HL-60 (cell line): Measurements from ENCODE around the gene KCTD4.

ENCODE experiments used
- DNase-seq, 2 experiments: peaks; one replicate each; pipeline ENCODE4 v3.0.0-alpha.2; 2010 to 2020; ENCODE audit warnings: low read depth in 1 of 2, low spot score in 1 of 2
- H3K27ac ChIP-seq: fragments of 250-450 bp; sonication (Bioruptor Pico); replicated peaks from 2 replicates; pipeline ENCODE4 v1.5.1; 2020; ENCODE audit warnings: mild to moderate bottlenecking, moderate library complexity
- H3K27me3 ChIP-seq: fragments of 250-450 bp; sonication (Bioruptor Pico); 2 replicates; pipeline ENCODE4 v1.5.1; 2021; ENCODE audit warnings: mild to moderate bottlenecking, moderate library complexity; ENCODE audit not compliant: insufficient read depth, poor library complexity, severe bottlenecking
- H3K4me3 ChIP-seq: replicated peaks from 2 replicates; pipeline ENCODE4 v1.5.1; 2011; ENCODE audit warnings: mild to moderate bottlenecking, control low read depth, low read length; ENCODE audit not compliant: insufficient read depth
- GABPA ChIP-seq: IDR thresholded peaks from 2 replicates; pipeline ENCODE4 v1.6.1; 2012; ENCODE audit warnings: low read depth
- POLR2AphosphoS5 ChIP-seq: IDR thresholded peaks from 2 replicates; pipeline ENCODE4 v1.6.1; 2012; ENCODE audit warnings: low read depth
- REST ChIP-seq: IDR thresholded peaks from 2 replicates; pipeline ENCODE4 v1.6.1; 2012; ENCODE audit warnings: low read depth; ENCODE audit not compliant: insufficient replicate concordance
- SPI1 ChIP-seq: IDR thresholded peaks from 2 replicates; pipeline ENCODE4 v1.6.1; 2012; ENCODE audit warnings: low read depth, mild to moderate bottlenecking, borderline replicate concordance
- TF ChIP-seq, protein P1 (sequence below): IDR thresholded peaks from one replicate; pipeline ENCODE4 v1.5.1; 2011; ENCODE audit warnings: low read length, control low read depth, inconsistent platforms; ENCODE audit not compliant: insufficient read depth

Gene KCTD4

DNA sequence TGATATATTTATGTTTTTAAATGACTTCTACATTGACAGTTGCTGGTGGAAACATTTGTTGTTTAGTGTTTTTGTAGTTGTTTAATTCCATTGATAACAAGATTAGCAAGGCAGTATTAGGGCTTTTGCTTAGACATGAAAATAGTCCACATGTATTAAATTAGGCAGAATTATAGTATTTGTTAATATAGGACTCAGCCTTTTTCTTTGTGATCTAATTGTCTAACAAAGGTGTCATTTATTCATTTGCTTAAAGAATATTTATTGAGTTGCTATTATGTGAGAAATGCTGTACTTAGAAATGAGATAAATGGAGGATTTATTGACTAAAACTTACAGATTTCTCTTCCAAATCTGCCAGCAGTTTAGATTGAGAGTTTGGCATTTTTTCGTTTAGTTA lies 41.7 kb upstream of the KCTD4 start:
- Histone ChIP-seq H3K27ac (no peak overlapping the region; the same call in 1 of the 2 replicates), H3K4me3 (no peak overlapping the region), H3K27me3 (no peaks in the 10 kb centered on the region)
- TF ChIP-seq SPI1 (no peak), POLR2AphosphoS5 (no peak), REST (no peak)
- DNase-seq = no peak

GRCh38 chr13:45242070-45242469 lies 41.2 kb upstream of the KCTD4 start:
- no peak overlapping the region; the same call in 1 of the 2 replicates for H3K27ac ChIP-seq
- TF ChIP-seq, protein P1, sequence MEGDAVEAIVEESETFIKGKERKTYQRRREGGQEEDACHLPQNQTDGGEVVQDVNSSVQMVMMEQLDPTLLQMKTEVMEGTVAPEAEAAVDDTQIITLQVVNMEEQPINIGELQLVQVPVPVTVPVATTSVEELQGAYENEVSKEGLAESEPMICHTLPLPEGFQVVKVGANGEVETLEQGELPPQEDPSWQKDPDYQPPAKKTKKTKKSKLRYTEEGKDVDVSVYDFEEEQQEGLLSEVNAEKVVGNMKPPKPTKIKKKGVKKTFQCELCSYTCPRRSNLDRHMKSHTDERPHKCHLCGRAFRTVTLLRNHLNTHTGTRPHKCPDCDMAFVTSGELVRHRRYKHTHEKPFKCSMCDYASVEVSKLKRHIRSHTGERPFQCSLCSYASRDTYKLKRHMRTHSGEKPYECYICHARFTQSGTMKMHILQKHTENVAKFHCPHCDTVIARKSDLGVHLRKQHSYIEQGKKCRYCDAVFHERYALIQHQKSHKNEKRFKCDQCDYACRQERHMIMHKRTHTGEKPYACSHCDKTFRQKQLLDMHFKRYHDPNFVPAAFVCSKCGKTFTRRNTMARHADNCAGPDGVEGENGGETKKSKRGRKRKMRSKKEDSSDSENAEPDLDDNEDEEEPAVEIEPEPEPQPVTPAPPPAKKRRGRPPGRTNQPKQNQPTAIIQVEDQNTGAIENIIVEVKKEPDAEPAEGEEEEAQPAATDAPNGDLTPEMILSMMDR = no peak
- TF ChIP-seq SPI1 (no peak; the same call in 1 of the 2 replicates), GABPA (no peak), POLR2AphosphoS5 (no peak), REST (no peak)
- DNase-seq = peak in 1 of 2 experiments; percentile 28

GRCh38 chr13:45240143-45240542 lies 39.3 kb upstream of the KCTD4 start:
- Histone ChIP-seq H3K27me3 (no peaks in the 10 kb centered on the region), H3K4me3 (no peak overlapping the region), H3K27ac (no peak overlapping the region)
- no peak for DNase-seq
- TF ChIP-seq SPI1 = no peak
- TF ChIP-seq, protein P1 = no peak
- no peak for TF ChIP-seq REST
- no peak for TF ChIP-seq POLR2AphosphoS5
- TF ChIP-seq GABPA = no peak

More at GRCh38 chr13:45242070-45242469, 41.2 kb upstream of the KCTD4 start:
- Histone ChIP-seq H3K27me3 (no peaks in the 10 kb centered on the region), H3K4me3 (no peak overlapping the region)
